Forelimb muscle (tissue), 1 donor: ENCODE results near the gene DPH2. TPM values are rescaled to one million over a fixed set of nuclear protein-coding genes. Genes with fewer than 3 reads are reported as not detected.
A peak's percentile ranks its signal among the peaks of the same experiment; 100 is the strongest.

Source experiments
- DNase-seq: peaks from one replicate; pipeline ENCODE4 v3.0.0-alpha.2; 2013; ENCODE audit warnings: low read depth
- polyA plus RNA-seq: library from polyadenylated mRNA; unstranded; fragments of 120-200 nt; gene quantifications from one replicate; pipeline ENCODE4 v1.2.1, GENCODE V29; 2013; ENCODE audit not compliant: insufficient read length

The DPH2 gene
- polyA plus RNA-seq, 1 donor: 18.6 TPM

GRCh38 chr1:43945674-43946235 lies 24.1 kb upstream of the DPH2 start:
- no peak for DNase-seq

GRCh38 chr1:43946236-43947060 lies 23.4 kb upstream of the DPH2 start, which contains the start of gene IPO13:
Gene IPO13, plus strand, starts transcription at chr1:43946950. Its CDS starts 651 bp downstream, at chr1:43947601.
- peak; percentile 84 for DNase-seq

GRCh38 chr1:43947061-43947873 lies 22.5 kb upstream of the DPH2 start:
- DNase-seq: no peak

- DNase-seq: no peak
Measured at GRCh38 chr1:43947874-43948437, 21.9 kb upstream of the DPH2 start.

- DNase-seq: no peak
Measured at GRCh38 chr1:43949678-43950077, 20.1 kb upstream of the DPH2 start.

- no peak for DNase-seq
Measured at GRCh38 chr1:43951021-43951985, 18.5 kb upstream of the DPH2 start.

GRCh38 chr1:43952731-43953346 lies 17.0 kb upstream of the DPH2 start:
- no peak for DNase-seq

- DNase-seq: no peak
Measured at GRCh38 chr1:43953361-43953760, 16.4 kb upstream of the DPH2 start.

GRCh38 chr1:43954036-43954435 lies 15.8 kb upstream of the DPH2 start:
- DNase-seq: no peak

- no peak for DNase-seq
Measured at GRCh38 chr1:43956234-43956633, 13.6 kb upstream of the DPH2 start.

- no peak for DNase-seq
Measured at GRCh38 chr1:43957407-43958040, 12.3 kb upstream of the DPH2 start.

GRCh38 chr1:43958351-43959255 lies 11.2 kb upstream of the DPH2 start:
- DNase-seq: no peak

- no peak for DNase-seq
Measured at GRCh38 chr1:43960798-43961197, 9.0 kb upstream of the DPH2 start.

- DNase-seq: no peak
Measured at GRCh38 chr1:43961692-43962091, 8.1 kb upstream of the DPH2 start.

GRCh38 chr1:43962324-43962723 lies 7.5 kb upstream of the DPH2 start:
- DNase-seq: no peak

- DNase-seq: no peak
Measured at GRCh38 chr1:43963006-43963405, 6.8 kb upstream of the DPH2 start.

- no peak for DNase-seq
Measured at GRCh38 chr1:43963890-43964289, 5.9 kb upstream of the DPH2 start.

GRCh38 chr1:43965316-43965715 lies 4.5 kb upstream of the DPH2 start:
- DNase-seq: no peak
